Prostate gland (tissue), 2 donors: ENCODE results near the gene HADHA. TPM values are rescaled to one million over a fixed set of nuclear protein-coding genes. Genes with fewer than 3 reads are reported as not detected.

Experiments used
- DNase-seq: peaks from one replicate; pipeline ENCODE4 v3.0.0-alpha.2; 2019; ENCODE audit warnings: low spot score
- H3K27ac ChIP-seq, 2 donors: fragments of 200-600 bp; sonication (generic); 2 replicates each; pipeline ENCODE4 v1.5.1; 2017 to 2019
- H3K27me3 ChIP-seq: fragments of 200-600 bp; sonication (generic); replicated peaks from 2 replicates; pipeline ENCODE4 v1.5.1; 2019; ENCODE audit not compliant: insufficient read depth
- H3K36me3 ChIP-seq, 2 donors: fragments of 200-600 bp; sonication (generic); 1 replicate in 1 of 2; 2 replicates in 1 of 2; pipeline versions ENCODE4 v1.5.1 to v1.8.1; 2017 to 2019
- H3K4me1 ChIP-seq: fragments of 200-600 bp; sonication (generic); replicated peaks from 2 replicates; pipeline ENCODE4 v1.5.1; 2019
- H3K4me3 ChIP-seq, 2 donors: fragments of 200-600 bp; sonication (generic); 2 replicates each; pipeline ENCODE4 v1.5.1; 2017 to 2019
- H3K9me3 ChIP-seq: fragments of 200-600 bp; sonication (generic); 2 replicates; pipeline ENCODE4 v1.5.1; 2017
- CTCF ChIP-seq, 4 experiments: fragments of 200-600 bp in 2 of 4; fragments of 450-650 bp in 2 of 4; sonication (generic) in 2 of 4; IDR thresholded peaks; 1 replicate in 3 of 4; 2 replicates in 1 of 4; pipeline ENCODE4 v1.5.1; 2016 to 2019; ENCODE audit warnings: antibody characterized with exemption in 4 of 4, mild to moderate bottlenecking in 2 of 4, moderate library complexity in 2 of 4
- POLR2A ChIP-seq: fragments of 450-650 bp; IDR thresholded peaks from one replicate; pipeline ENCODE4 v1.6.1; 2016; ENCODE audit warnings: antibody characterized with exemption, mild to moderate bottlenecking
- POLR2AphosphoS5 ChIP-seq: sonication (generic); formaldehyde crosslinking; IDR thresholded peaks from one replicate; pipeline ENCODE4 v1.6.1; 2017; ENCODE audit warnings: antibody characterized with exemption
- WGBS: methylation state at CpG from one replicate; pipeline ENCODE4 v1.1.5; 2018; 5-methylcytosine and 5-hydroxymethylcytosine counted together
- intact Hi-C: fragments of 100-400 bp; cut with DNase I; formaldehyde crosslinking; loops from one replicate; pipeline ENCODE4 v1.14.2; 2022
- total RNA-seq, 2 donors: library from RNA; depleted of rRNA; stranded (reverse); fragments of >200 nt; gene quantifications; one replicate each; pipeline ENCODE4 v1.1.0, GENCODE V29; 2016

Gene HADHA
- total RNA-seq, 2 donors from 2014 or later, result 96.6 to 107 TPM

GRCh38 chr2:26189751-26190150, 54.7 kb downstream of the HADHA start:
- TF ChIP-seq POLR2A, result no peak
- TF ChIP-seq POLR2AphosphoS5, result no peak
- no peak for TF ChIP-seq CTCF (IDR thresholded peaks at IDR 0.05)
- DNase-seq, result no peak
- intact Hi-C loops, result no loop called here

GRCh38 chr2:26189123-26189522, 55.3 kb downstream of the HADHA start:
- no peak overlapping the region for H3K27ac ChIP-seq
- peaks cover 4% of the 10 kb centered on the region in 2 donors for H3K36me3 ChIP-seq
- TF ChIP-seq CTCF (IDR thresholded peaks at IDR 0.05) (no peak), POLR2AphosphoS5 (no peak), POLR2A (no peak)
- no peaks in the 10 kb centered on the region for H3K27me3 ChIP-seq
- H3K4me1 ChIP-seq, result no peaks in the 10 kb centered on the region
- no peak overlapping the region for H3K4me3 ChIP-seq
- intact Hi-C loops, result no loop called here
- H3K9me3 ChIP-seq, result no peaks in the 10 kb centered on the region
- no peak for DNase-seq
- 88% methylated on average over 4 of the region's 4 CpGs for WGBS

More at GRCh38 chr2:26189751-26190150, 54.7 kb downstream of the HADHA start:
- Histone ChIP-seq H3K36me3 (peaks cover 5 to 10% of the 10 kb centered on the region in 2 donors), H3K9me3 (no peaks in the 10 kb centered on the region), H3K4me3 (no peak overlapping the region), H3K27me3 (no peaks in the 10 kb centered on the region), H3K4me1 (no peaks in the 10 kb centered on the region), H3K27ac (no peak overlapping the region)
- 92% methylated on average over 4 of the region's 4 CpGs for WGBS

GRCh38 chr2:26187537-26188104, 56.8 kb downstream of the HADHA start:
- Histone ChIP-seq H3K27ac (no peak overlapping the region), H3K36me3 (peaks cover 0 to 3% of the 10 kb centered on the region in 2 donors), H3K9me3 (no peaks in the 10 kb centered on the region), H3K4me3 (no peak overlapping the region), H3K27me3 (no peaks in the 10 kb centered on the region), H3K4me1 (no peaks in the 10 kb centered on the region)
- WGBS, result 93% methylated on average over 16 of the region's 16 CpGs
- intact Hi-C loops, result no loop called here
- TF ChIP-seq POLR2AphosphoS5, result no peak
- TF ChIP-seq CTCF (IDR thresholded peaks at IDR 0.05), result no peak
- TF ChIP-seq POLR2A, result no peak
- DNase-seq, result no peak

- WGBS, result 93% methylated on average over 15 of the region's 15 CpGs
- no peaks in the 10 kb centered on the region for H3K4me1 ChIP-seq
- peaks cover 0 to 3% of the 10 kb centered on the region in 2 donors for H3K36me3 ChIP-seq
- no peaks in the 10 kb centered on the region for H3K27me3 ChIP-seq
- H3K9me3 ChIP-seq, result no peaks in the 10 kb centered on the region
- TF ChIP-seq POLR2A, result no peak
- TF ChIP-seq CTCF (IDR thresholded peaks at IDR 0.05), result no peak
- TF ChIP-seq POLR2AphosphoS5, result no peak
- intact Hi-C loops, result no loop called here
- DNase-seq, result no peak
- H3K4me3 ChIP-seq, result no peak overlapping the region
- no peak overlapping the region for H3K27ac ChIP-seq
Observed at GRCh38 chr2:26187114-26187513, 57.3 kb downstream of the HADHA start.
